Measurements from ENCODE around the gene AFG1L.
"Not testable (repeated sequence)": the region's sequence is repeated elsewhere in the genome, so short reads cannot be mapped to it uniquely, and the experiment has no call there.

Gene AFG1L

DNA sequence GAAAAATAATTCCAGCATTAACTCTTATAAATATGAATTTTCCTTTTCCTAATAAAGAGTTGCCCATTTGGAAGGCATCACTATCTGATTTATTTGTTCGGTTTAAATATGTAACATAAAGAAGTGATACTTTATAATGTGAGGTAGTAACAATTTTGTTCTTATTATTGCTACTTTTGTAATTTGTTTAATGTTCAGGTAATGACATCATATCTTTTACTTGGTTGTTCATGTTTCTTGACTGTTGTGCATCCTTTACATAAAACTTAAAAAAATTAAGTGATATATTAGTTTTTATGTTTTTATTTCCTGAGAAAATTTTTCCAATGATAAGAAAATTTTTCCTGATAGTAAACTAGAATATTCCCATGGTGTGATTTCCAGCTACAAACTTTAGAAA lies 124.6 kb downstream of the AFG1L start:
- no peak for DNase-seq

GRCh38 chr6:108419934-108420609 lies 125.2 kb downstream of the AFG1L start:
- no peak for DNase-seq

DNA sequence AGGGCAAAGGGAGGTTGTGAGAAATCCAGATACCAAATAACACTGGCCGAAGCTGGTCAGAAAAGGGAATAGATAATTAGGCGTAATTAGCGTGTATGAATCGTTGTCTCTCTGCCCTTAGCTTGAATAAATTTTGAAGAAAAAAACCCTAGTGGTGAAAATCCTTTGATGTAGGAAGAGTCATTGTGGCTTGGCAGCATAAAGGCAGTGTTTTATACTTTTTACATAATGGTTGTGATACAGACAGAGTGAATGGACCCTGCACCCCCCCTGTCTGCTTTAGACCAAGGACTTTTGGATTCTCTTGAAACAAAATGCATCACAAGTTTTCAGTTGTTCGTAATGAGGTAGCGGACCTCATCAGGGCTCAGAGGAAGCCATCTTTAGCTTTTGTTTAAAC lies 126.5 kb downstream of the AFG1L start:
- DNase-seq = no peak

DNA sequence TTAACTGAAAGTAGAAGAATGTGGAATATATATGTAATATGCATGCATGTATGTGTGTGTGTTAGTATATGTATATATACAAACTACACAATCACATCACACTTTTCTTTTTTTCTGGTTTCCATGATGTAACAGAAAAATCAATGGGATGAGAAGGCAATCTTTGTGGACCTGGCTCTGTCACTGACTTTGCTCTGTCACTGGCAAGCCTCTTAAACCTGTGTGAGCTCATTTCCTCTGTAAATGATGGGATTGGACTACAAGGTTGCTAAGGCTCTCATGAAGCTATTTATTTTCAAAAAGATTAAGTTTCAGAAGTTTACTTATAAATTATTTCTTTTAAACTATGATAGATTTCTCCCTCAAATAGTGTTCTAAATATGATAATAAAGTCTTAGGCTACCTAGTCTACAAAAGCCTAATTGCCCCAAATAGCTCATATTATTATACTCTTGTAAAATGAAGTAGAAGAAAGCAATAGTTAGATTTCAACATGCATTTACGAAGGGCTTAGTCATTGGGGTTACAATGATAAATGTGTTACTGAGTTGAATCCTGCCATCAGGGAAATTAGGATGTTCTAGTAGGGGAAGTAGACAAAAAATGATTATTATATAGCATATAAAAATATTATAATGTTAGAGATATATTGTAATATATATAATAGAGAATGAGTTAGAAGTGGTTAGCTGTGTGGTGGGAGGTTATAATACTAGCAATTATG lies 129.3 kb downstream of the AFG1L start:
- DNase-seq = no peak

DNA sequence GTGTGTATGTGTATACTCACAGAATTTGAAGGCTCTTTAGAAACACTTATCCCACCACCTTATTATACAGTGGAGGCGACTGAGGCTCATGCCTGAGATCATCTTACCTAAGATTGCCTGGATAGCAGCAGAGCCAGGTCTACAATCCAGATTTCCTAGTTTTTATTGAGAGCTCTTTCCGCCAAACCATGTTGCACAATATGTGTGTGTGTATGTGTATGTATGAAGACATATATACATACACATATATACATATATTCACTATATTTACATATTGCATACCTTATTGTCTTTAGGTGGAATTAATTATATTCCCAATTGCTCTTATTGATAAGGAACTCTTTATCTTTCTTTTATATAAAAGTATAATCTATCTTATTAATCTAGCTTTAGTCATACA lies 130.6 kb downstream of the AFG1L start:
- no peak for DNase-seq

- DNase-seq = no peak
Measured at GRCh38 chr6:108432143-108432542, 137.3 kb downstream of the AFG1L start.

DNA sequence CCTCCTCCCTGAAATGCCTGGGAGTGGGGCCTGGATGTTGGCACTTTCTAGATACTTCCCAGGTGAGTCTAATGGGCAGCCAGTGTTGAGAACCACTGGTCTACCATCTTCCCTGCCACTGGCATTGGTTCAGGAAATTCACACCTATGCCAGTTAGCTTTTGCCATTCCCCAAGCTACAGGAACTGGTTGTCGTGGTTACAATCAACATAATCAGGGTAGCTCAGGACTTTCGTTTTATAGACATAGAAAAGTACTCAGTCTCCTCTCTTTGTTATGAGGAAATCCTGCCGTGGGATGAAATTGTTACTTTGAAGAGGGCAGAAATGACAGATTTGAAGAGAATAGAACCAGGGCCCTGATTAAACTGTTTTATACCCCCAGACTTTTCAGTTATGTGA lies 137.9 kb downstream of the AFG1L start:
- DNase-seq = no peak

GRCh38 chr6:108434222-108434621 lies 139.4 kb downstream of the AFG1L start:
- DNase-seq = no peak

GRCh38 chr6:108435391-108435790 lies 140.5 kb downstream of the AFG1L start:
- DNase-seq = no peak

GRCh38 chr6:108436771-108437170 lies 141.9 kb downstream of the AFG1L start:
- DNase-seq = no peak

GRCh38 chr6:108437821-108438220 lies 143.0 kb downstream of the AFG1L start:
- DNase-seq = no peak

GRCh38 chr6:108438918-108439317 lies 144.1 kb downstream of the AFG1L start:
- no peak for DNase-seq

- no peak for DNase-seq
Measured at GRCh38 chr6:108441141-108441540, 146.3 kb downstream of the AFG1L start.

DNA sequence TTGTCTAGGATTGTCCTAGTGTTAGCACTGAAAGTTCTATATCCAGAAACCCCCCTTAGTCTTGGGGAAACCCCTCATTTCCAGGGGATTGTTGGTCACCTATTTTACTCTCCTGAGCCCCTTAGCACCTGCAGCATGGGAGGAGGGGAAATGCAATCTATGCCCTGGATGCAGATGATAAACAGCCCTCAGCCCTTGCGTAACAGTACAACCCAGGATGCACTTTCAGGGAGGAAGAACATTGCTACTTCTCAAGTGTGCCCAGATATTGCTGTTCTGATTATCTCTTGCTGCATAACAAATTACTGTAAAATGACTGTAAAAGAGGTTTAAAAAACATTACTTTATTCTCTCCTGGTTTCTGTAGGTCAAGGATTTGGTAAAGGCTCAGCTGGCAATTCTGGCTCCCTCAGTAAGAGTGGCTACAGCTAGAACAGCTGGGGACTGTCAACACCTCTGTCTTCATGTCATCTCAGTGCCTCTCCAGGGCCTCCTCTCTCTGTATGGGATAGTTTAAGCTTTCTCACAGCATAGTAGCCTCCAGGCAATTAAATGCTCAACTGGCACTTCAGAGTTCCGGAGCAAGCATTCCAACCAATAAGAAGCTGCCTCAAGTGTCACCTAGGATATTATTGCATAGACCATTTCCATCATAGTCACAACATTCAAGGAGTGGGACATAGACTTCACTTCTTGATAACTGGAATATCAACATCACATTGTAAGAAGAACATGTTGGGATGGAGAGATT lies 148.1 kb downstream of the AFG1L start:
- no peak for DNase-seq

GRCh38 chr6:108446629-108447150 lies 151.8 kb downstream of the AFG1L start:
- no peak for DNase-seq

- no peak for DNase-seq
Measured at GRCh38 chr6:108448481-108448880, 153.6 kb downstream of the AFG1L start.

DNA sequence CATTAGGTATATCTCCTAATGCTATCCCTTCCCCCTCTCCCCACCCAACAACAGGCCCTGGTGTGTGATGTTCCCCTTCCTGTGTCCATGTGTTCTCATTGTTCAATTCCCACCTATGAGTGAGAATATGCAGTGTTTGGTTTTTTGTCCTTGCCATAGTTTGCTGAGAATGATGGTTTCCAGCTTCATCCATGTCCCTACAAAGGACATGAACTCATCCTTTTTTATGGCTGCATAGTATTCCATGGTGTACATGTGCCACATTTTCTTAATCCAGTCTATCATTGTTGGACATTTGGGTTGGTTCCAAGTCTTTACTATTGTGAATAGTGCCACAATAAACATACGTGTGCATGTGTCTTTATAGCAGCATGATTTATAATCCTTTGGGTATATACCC lies 154.9 kb downstream of the AFG1L start:
- DNase-seq = not testable (repeated sequence)

DNA sequence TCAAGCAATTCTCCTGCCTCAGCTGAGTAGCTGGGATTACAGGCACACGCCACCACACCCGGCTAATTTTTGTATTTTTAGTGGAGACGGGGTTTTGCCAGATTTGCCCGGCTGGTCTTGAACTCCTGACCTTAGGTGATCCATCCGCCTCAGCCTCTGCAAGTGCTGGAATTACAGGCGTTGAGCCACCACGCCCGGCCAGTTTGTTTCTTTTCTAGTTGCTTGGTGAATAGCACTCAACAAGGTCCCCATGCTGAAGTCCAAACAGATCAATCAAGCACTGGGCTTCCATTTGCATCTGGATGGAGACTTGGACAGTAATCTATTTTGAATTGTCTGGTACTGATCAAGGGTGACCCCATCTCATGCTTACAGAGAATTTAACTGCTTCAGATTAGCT lies 157.0 kb downstream of the AFG1L start:
- no peak for DNase-seq

GRCh38 chr6:108452711-108453195 lies 157.9 kb downstream of the AFG1L start:
- DNase-seq = no peak

DNA sequence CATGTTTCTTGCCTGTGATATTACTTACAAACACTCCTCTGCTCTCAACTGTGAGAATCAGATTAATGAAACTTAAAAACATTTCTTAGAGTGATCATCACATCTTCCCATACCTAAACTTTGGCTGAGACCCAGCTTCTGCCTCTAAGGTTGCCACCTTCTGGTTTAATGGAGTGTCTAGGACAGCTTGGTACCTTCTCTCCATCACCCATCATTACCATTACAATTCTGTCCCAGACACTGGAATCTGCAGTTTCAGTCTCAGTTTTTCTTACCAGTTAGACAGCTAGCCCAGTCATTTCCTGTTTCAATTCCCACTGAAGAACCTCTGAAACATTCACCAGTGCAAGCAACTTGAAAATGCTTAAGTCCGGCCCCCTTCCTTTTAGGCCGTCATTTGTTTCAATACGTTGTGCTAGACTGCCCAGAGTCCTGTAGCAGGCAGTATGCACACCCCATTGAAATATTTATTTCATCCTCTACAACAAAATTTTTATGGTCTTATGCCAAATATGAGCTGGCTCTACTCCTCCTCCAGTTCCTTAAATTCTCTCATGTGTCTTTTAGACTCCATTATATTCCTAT lies 158.8 kb downstream of the AFG1L start:
- DNase-seq = no peak

GRCh38 chr6:108454356-108454755 lies 159.5 kb downstream of the AFG1L start:
- no peak for DNase-seq

GRCh38 chr6:108455688-108456087 lies 160.8 kb downstream of the AFG1L start:
- no peak for DNase-seq

- DNase-seq = no peak
Measured at GRCh38 chr6:108463784-108464183, 168.9 kb downstream of the AFG1L start.
